Right lobe of liver (tissue), 6 donors: Measurements from ENCODE around the gene CDR2L. TPM values are rescaled to one million over a fixed set of nuclear protein-coding genes. Genes with fewer than 3 reads are reported as not detected.
"Not testable (repeated sequence)": the region's sequence is repeated elsewhere in the genome, so short reads cannot be mapped to it uniquely, and the experiment has no call there.

ENCODE experiments used
- ATAC-seq, 4 donors: fragments of 200-7000 bp; cut with Tn5 transposase; one replicate each; pipeline ENCODE4 v1.9.1; 2020; ENCODE audit warnings: mild to moderate bottlenecking in 4 of 4, moderate library complexity in 4 of 4
- DNase-seq, 3 donors: peaks; one replicate each; pipeline ENCODE4 v3.0.0-alpha.2; 2020
- H3K27ac ChIP-seq, 3 donors: fragments of 200-600 bp; one replicate each; pipeline ENCODE4 v1.8.0; 2022
- H3K27me3 ChIP-seq, 2 donors: fragments of 200-600 bp; one replicate each; pipeline ENCODE4 v1.8.0; 2022
- H3K36me3 ChIP-seq, 4 donors: fragments of 200-600 bp; sonication (generic) in 1 of 4; one replicate each; pipeline versions ENCODE4 v1.5.1 to v1.8.0; 2017 to 2022; ENCODE audit warnings: control low read depth in 1 of 4
- H3K4me1 ChIP-seq, 4 donors: fragments of 200-600 bp; sonication (generic) in 1 of 4; one replicate each; pipeline versions ENCODE4 v1.5.1 to v1.8.0; 2017 to 2022; ENCODE audit warnings: control low read depth in 1 of 4
- H3K4me3 ChIP-seq, 3 donors: fragments of 200-600 bp; one replicate each; pipeline ENCODE4 v1.8.0; 2022
- H3K9me3 ChIP-seq, 4 donors: fragments of 200-600 bp; sonication (generic) in 1 of 4; one replicate each; pipeline versions ENCODE4 v1.5.1 to v1.8.0; 2017 to 2022; ENCODE audit warnings: control low read depth in 1 of 4
- CTCF ChIP-seq, 4 donors: fragments of 200-600 bp in 3 of 4; fragments of 450-650 bp in 1 of 4; IDR thresholded peaks; one replicate each; pipeline versions ENCODE4 v1.5.1 to v1.8.0; 2016 to 2022; ENCODE audit warnings: antibody characterized with exemption in 4 of 4, mild to moderate bottlenecking in 2 of 4
- POLR2A ChIP-seq: fragments of 450-650 bp; IDR thresholded peaks from one replicate; pipeline ENCODE4 v1.6.1; 2017; ENCODE audit warnings: antibody characterized with exemption, mild to moderate bottlenecking
- WGBS: methylation state at CpG from one replicate; pipeline ENCODE4 v1.1.6; 2018; ENCODE audit warnings: low coverage, low lambda C conversion rate; ENCODE audit not compliant: insufficient coverage; ENCODE audit errors: missing lambda C conversion rate; 5-methylcytosine and 5-hydroxymethylcytosine counted together
- intact Hi-C, 2 donors: fragments of 100-400 bp; cut with DNase I; formaldehyde crosslinking; loops; one replicate each; pipeline versions ENCODE4 v1.11.2 to v1.14.1; 2022
- total RNA-seq, 6 experiments: library from RNA; depleted of rRNA in 2 of 6; stranded (reverse); fragments of >200 nt in 2 of 6; fragmentation: NEBNext Ultra II Directional in 3 of 6; extraction: Animal tissue kit (Norgen Biotek cat#: 25700) in 3 of 6; gene quantifications; one replicate each; pipeline versions ENCODE4 v1.1.0 to v1.2.4, GENCODE V29; 2016 to 2023
- donor health status: DM: no; HTN: yes; CAD: no.
- donor health status: DM: no; HTN: no; CAD: no.
- donor health status: DM: no; HTN: no; CAD: no.
- donor health status: DM: no; HTN: yes; CAD: no.
- donor health status: DM: no; HTN: yes; CAD: no.

The CDR2L gene
- total RNA-seq, 6 experiments from 2014 or later, result 0.64 to 2.3 (median 1.4) TPM

- peaks cover 0 to 22% (median 9%) of the 10 kb centered on the region in 4 donors for H3K36me3 ChIP-seq
- 92% methylated on average over 14 of the region's 19 CpGs for WGBS
- no peaks in the 10 kb centered on the region for H3K4me1 ChIP-seq
- DNase-seq, result no peak
- no peak overlapping the region for H3K4me3 ChIP-seq
- H3K9me3 ChIP-seq, result no peaks in the 10 kb centered on the region
- intact Hi-C loops, result no loop called here
- no peak for TF ChIP-seq CTCF (IDR thresholded peaks at IDR 0.05)
- no peak for ATAC-seq
- no peak overlapping the region for H3K27ac ChIP-seq
- H3K27me3 ChIP-seq, result no peaks in the 10 kb centered on the region
Observed at GRCh38 chr17:75020331-75021110, 33.1 kb downstream of the CDR2L start.

GRCh38 chr17:75024686-75025397 lies 37.4 kb downstream of the CDR2L start:
- 56% methylated on average over 3 of the region's 10 CpGs for WGBS

GRCh38 chr17:75025398-75025734 lies 37.9 kb downstream of the CDR2L start:
- H3K4me1 ChIP-seq, H3K27me3 ChIP-seq, DNase-seq, H3K9me3 ChIP-seq, H3K27ac ChIP-seq, ATAC-seq, intact Hi-C loops, H3K4me3 ChIP-seq: not testable (repeated sequence)
- peaks cover 0 to 15% (median 7%) of the 10 kb centered on the region in 4 donors for H3K36me3 ChIP-seq
- 61% methylated on average over 7 of the region's 9 CpGs for WGBS

More at GRCh38 chr17:75024686-75025397, 37.4 kb downstream of the CDR2L start:
- TF ChIP-seq POLR2A, result no peak
- TF ChIP-seq CTCF (IDR thresholded peaks at IDR 0.05), result no peak
- Histone ChIP-seq H3K36me3 (peaks cover 0 to 20% (median 9%) of the 10 kb centered on the region in 4 donors), H3K4me1 (no peaks in the 10 kb centered on the region), H3K27ac (no peak overlapping the region), H3K9me3 (no peaks in the 10 kb centered on the region), H3K27me3 (no peaks in the 10 kb centered on the region), H3K4me3 (no peak overlapping the region)
- DNase-seq, result no peak
- no peak for ATAC-seq
- intact Hi-C loops, result no loop called here

- ATAC-seq, DNase-seq, H3K4me3 ChIP-seq, intact Hi-C loops, H3K4me1 ChIP-seq, H3K9me3 ChIP-seq, H3K27ac ChIP-seq, H3K36me3 ChIP-seq, H3K27me3 ChIP-seq: not testable (repeated sequence)
- WGBS, result 65% methylated on average over 2 of the region's 2 CpGs
Observed at GRCh38 chr17:75026650-75027049, 39.2 kb downstream of the CDR2L start.

GRCh38 chr17:75030161-75030560 lies 42.7 kb downstream of the CDR2L start:
- H3K27me3 ChIP-seq, result no peaks in the 10 kb centered on the region
- no peaks in the 10 kb centered on the region for H3K9me3 ChIP-seq
- WGBS, result 78% methylated on average over 8 of the region's 8 CpGs
- ATAC-seq, result no peak
- no peak for DNase-seq
- H3K4me3 ChIP-seq, result no peak overlapping the region
- intact Hi-C loops, result no loop called here
- no peak for TF ChIP-seq POLR2A
- H3K36me3 ChIP-seq, result no peaks in the 10 kb centered on the region
- no peak overlapping the region for H3K27ac ChIP-seq
- H3K4me1 ChIP-seq, result peaks cover 0 to 10% (median 6%) of the 10 kb centered on the region in 4 donors
